ENCODE data around the gene ITM2C. TPM values are rescaled to one million over a fixed set of nuclear protein-coding genes. Genes with fewer than 3 reads are reported as not detected.

ITM2C gene
- total and polyA plus RNA-seq, 9 donors: 52.3 to 96.2 (median 67.8) TPM

GRCh38 chr2:230874456-230874855, 9.7 kb downstream of the ITM2C start:
- H3K4me3 ChIP-seq: no peak overlapping the region
- no peaks in the 10 kb centered on the region for H3K27me3 ChIP-seq
- intact Hi-C loops (cut with DNase I): no loop called here
- DNase-seq: no peak
- no peak for TF ChIP-seq EP300 (IDR thresholded peaks at IDR 0.05)
- no peak for TF ChIP-seq CTCF (IDR thresholded peaks at IDR 0.05)
- 88 to 91% (median 89%) methylated on average over 11 of the region's 11 CpGs for WGBS, 3 donors
- no peaks in the 10 kb centered on the region for H3K9me3 ChIP-seq
- H3K4me1 ChIP-seq (ENCODE audit: insufficient read depth): peaks cover 4% of the 10 kb centered on the region
- H3K36me3 ChIP-seq: no peaks in the 10 kb centered on the region
- H3K27ac ChIP-seq: no peak overlapping the region

- DNase-seq: no peak
- Histone ChIP-seq H3K27ac (no peak overlapping the region), H3K36me3 (no peaks in the 10 kb centered on the region), H3K4me1 (ENCODE audit: insufficient read depth) (peaks cover 4% of the 10 kb centered on the region), H3K27me3 (no peaks in the 10 kb centered on the region), H3K4me3 (no peak overlapping the region), H3K9me3 (no peaks in the 10 kb centered on the region)
- TF ChIP-seq CTCF (IDR thresholded peaks at IDR 0.05): no peak
- no peak for TF ChIP-seq POLR2A (IDR thresholded peaks at IDR 0.05)
- no peak for TF ChIP-seq EP300 (IDR thresholded peaks at IDR 0.05)
- 87 to 91% (median 89%) methylated on average over 10 of the region's 10 CpGs for WGBS, 3 donors
- intact Hi-C loops (cut with DNase I): no loop called here
These were observed 10.1 kb downstream of the ITM2C start for GRCh38 chr2:230874876-230875275.

- no peaks in the 10 kb centered on the region for H3K36me3 ChIP-seq
- H3K27ac ChIP-seq: no peak overlapping the region
- WGBS, 3 donors: 92 to 94% (median 93%) methylated on average over 31 to 34 of the region's 34 CpGs
These were observed 10.9 kb downstream of the ITM2C start for GRCh38 chr2:230875347-230876315.

More at GRCh38 chr2:230875347-230876315, 10.9 kb downstream of the ITM2C start:
- Histone ChIP-seq H3K4me1 (ENCODE audit: insufficient read depth) (peaks cover 4% of the 10 kb centered on the region), H3K27me3 (no peaks in the 10 kb centered on the region), H3K9me3 (no peaks in the 10 kb centered on the region), H3K4me3 (no peak overlapping the region)
- DNase-seq: no peak
- intact Hi-C loops (cut with DNase I): no loop called here
- TF ChIP-seq CTCF (IDR thresholded peaks at IDR 0.05) (no peak), POLR2A (IDR thresholded peaks at IDR 0.05) (no peak), EP300 (IDR thresholded peaks at IDR 0.05) (no peak)

Measured in ovary (tissue), 9 donors.